NCI-H146 (cell line): ENCODE measurements around the gene IGHMBP2.
"Not testable (repeated sequence)": the region's sequence is repeated elsewhere in the genome, so short reads cannot be mapped to it uniquely, and the experiment has no call there.

Experiments used
- DNase-seq: peaks from one replicate; lab custom pipeline; 2025; lab: John Stamatoyannopoulos, UW

The IGHMBP2 gene

GRCh38 chr11:68961245-68961644 lies 57.6 kb downstream of the IGHMBP2 start:
- no peak for DNase-seq

GRCh38 chr11:68962527-68963250 lies 59.0 kb downstream of the IGHMBP2 start:
- DNase-seq, result no peak

DNA sequence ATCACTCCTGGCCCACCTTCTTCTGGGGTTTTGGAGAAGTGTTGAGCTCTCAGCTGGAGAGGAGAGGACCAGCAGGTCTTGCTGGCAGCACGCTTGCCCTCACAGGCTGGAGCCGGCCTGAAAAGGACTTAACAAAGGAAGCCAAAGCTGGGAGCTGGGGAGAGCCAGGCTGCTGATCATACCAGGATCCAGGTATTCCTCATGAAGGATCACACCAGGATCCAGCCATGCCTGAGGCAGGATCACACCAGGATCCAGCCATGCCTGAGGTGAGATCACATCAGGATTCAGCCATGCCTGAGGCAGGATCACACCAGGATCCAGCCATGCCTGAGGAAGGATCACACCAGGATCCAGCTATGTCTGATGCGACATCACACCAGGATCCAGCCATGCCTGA lies 60.1 kb downstream of the IGHMBP2 start:
- DNase-seq, result no peak

DNA sequence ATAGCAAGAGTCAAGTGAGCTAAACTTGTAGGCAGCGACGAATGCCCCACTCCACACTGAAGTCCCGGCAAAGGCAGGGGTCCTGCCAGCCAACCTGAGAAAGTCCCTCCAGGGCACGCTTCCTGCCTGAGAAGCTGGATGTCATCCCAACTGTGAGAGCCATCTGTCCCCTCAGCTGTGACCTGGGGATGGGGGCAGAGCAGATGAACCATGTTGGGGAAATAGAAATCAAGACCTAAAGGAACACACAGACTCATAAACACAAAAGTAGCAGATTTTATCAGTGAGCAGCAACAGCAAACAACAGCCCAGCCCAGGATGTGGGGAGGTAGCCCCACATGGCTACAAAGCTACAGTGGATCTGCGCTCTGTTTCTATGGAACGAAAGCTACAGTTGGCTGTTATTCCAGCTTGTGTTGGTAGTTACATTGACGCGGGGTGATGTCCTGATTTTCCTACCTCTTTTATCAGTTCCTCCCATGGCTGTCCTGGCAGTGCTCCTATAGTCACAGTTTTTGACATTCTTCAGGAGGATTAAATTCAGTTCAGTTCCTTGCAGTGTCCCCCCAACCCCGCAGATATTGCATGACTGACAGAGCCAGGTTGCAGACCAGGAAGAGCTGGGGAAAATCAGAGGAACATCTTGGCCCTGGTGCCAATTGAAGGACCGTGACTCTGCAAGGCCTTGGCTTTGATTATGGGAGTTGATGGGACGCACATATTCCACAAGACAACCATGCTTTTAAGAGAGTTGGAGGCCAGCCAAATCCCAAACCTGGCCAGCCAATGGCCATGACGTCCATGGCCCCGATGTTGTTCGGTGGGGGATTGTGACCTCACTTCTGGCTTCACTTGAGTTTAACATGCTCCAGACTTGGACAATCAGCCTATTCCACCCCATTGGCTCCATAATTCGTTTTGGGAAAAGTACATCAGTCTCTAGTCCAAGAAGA lies 62.5 kb downstream of the IGHMBP2 start:
- DNase-seq, result no peak

DNA sequence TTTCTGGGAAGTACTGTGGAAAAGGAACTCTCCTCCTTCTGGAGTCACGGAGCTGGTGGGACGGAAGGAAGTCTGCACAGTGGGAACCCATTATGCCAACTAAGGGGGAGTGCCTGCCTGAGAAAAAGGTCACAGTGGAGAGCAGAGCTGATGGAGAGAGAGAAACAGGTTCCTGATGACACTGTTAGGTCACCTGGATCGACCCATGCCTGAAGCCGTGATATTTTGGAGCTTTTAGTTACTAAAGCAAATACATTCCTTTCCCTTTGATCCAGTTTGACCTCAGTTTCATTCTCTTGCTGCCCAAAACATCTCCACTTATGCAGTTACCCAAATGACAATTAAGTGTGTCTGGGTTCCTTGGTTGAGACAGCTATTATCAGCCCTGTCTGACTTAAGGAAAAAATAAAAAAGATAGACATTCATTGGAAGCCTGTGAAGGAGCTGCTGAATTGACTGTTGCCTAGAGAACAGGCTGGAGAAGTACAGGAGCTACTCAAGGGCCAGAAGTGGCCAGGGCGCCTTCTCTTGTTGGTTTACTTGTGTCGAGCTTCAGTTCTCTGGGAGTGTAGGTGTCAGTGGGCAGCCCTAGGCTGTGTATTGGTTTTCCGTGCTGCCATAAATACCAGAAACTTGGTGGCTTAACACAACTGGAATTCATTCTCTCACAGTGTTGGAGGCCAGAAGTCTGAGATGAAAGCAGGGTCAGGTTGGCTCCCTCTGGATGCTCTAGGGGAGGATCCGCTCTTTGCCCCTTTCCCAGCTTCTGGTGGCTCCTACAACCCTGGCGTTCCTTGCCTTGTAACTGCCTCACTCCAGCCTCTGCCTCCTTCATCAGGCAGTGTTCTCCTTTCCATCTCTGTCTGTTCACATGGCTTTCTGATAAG lies 63.4 kb downstream of the IGHMBP2 start:
- DNase-seq, result no peak

- DNase-seq, result no peak
Measured at GRCh38 chr11:68968306-68969250, 64.9 kb downstream of the IGHMBP2 start.

GRCh38 chr11:68969386-68969785 lies 65.7 kb downstream of the IGHMBP2 start:
- no peak for DNase-seq

DNA sequence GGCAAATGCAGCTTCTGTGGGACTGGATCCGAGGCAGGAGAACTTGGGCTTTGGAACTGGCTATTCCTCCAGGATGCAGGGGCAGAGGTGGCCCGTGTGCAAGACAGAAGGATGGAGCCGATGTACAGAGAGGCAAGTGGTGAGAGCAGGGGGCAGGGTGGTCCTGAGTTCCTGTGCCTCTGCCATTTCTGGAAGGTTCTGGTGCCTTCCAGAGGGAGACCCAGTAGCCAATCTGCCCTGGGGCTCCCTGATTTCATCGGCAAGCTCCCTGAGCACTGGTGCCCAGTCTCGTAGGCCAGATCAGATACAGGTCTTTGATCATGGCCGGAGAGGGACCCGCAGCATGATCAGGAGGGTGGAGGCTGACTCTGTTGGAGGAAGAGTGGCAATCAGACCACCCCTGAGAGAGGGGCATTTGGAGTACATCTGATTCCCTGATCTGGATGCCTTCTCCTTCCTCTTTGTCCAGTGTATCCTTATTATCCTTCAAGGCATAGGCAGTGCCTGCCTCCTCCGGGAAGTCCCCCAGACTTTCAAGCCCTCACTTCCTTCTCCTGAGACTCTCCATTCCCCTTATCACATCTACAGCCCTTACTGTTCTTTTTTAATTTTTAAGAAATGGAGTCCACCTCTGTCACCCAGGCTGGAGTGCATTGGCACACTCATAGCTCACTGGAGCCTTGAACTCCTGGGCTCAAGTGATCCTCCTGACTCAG lies 67.4 kb downstream of the IGHMBP2 start:
- no peak for DNase-seq

DNA sequence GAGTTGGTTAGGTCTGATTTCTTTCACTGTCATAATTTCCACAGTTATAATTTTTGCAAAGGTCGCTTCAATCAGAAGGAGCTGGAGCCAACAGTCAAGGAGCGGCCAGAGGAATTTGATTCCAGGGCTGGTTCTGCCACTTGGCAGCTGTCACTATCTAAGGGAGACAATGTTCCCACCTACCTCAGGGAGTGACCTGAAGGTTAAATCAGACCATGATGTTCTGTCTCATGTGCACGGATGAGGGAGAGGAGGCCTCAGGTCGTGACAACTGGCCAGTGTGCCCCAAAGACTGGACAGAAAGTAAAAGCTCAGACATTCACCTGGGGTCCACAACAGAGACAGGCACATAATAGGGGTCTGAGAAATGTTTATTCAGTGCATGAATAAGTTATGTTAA lies 69.5 kb downstream of the IGHMBP2 start:
- no peak for DNase-seq

- not testable (repeated sequence) for DNase-seq
Measured at GRCh38 chr11:68973706-68974105, 70.0 kb downstream of the IGHMBP2 start.

DNA sequence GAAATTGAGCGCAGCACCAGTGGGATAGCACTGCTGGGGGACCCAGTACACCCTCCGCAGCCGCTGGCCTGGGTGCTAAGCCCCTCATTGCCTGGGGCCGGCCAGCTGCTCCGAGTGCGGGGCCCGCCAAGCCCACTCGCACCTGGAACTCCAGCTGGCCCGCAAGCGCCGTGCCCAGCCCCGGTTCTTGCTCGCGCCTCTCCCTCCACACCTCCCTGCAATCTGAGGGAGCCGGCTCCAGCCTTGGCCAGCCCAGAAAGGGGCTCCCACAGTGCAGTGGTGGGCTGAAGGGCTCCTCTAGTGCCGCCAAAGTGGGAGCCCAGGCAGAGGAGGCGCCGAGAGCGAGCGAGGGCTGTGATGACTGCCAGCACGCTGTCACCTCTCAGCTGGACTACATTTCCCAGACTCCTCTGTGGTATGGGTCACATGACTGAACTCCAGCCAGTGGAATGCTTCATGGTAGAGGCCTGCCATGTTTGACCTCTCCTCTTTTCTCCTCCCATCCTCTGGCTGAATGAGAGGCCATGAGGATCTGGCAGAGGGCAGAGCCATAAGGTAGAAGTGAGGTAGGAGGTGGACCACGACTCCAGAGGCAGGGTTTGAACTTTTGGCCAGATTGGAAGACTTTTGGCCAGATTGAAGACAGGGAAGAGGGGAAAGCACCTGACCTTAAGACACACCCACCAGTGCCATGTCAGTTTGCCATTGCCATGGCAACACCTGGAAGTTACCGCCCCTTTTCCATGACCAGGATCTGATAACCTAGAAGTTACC lies 70.9 kb downstream of the IGHMBP2 start:
- DNase-seq, result no peak

DNA sequence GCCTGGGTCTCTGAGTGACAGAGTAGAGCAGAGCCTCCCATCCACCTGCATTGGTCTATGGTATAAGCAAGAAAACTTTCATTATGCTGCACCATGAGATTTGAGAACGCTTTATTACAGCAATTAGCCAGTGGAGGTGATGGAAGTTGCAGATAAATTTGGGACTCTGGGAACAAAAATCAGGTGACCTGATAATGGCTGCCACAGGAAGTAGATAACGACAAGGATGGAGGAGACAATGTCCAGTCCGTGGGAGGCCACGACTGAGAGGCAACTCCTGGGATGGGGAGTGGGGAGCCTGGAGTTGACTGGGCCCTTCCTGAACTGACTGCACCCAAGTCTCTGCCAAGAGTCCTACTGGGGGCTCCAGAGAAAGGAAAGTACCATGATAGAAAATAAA lies 72.4 kb downstream of the IGHMBP2 start:
- no peak for DNase-seq

DNA sequence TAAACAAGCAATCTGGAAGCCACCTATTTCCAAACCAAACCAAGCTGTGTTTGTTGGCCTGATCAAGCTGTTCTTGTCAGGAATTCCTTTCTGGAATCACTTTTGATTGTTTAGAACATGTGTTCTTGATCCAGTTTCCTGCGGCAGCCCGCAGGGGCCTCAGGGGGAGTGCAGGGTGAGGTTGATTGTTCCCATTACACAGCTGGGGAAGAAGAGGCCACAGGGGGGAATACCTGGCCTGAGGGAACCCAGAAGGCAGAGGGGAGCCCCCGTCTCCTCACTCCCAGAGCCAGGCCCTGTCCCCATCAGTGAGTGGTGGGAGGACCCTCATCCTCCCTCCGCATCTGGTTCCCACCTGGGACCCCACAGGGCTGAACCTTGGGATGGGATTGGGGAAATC lies 72.9 kb downstream of the IGHMBP2 start:
- DNase-seq, result no peak

- no peak for DNase-seq
Measured at GRCh38 chr11:68977781-68978625, 74.3 kb downstream of the IGHMBP2 start.

DNA sequence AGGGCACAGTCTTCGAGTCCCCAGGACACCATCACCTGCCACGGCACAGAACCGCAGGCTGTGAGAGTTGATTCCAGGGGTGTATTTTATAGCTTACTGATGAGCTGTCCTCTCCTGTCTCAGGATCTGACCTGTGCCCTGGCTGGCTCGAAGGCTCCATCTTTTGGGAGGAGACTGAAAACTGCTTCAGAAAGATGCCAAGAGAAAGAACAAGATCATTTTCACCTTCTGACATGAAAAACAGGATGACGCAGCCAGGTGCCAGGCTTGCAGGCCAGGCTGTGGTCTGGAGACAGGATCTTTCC lies 74.9 kb downstream of the IGHMBP2 start:
- no peak for DNase-seq

- no peak for DNase-seq
Measured at GRCh38 chr11:68978931-68979594, 75.4 kb downstream of the IGHMBP2 start.

DNA sequence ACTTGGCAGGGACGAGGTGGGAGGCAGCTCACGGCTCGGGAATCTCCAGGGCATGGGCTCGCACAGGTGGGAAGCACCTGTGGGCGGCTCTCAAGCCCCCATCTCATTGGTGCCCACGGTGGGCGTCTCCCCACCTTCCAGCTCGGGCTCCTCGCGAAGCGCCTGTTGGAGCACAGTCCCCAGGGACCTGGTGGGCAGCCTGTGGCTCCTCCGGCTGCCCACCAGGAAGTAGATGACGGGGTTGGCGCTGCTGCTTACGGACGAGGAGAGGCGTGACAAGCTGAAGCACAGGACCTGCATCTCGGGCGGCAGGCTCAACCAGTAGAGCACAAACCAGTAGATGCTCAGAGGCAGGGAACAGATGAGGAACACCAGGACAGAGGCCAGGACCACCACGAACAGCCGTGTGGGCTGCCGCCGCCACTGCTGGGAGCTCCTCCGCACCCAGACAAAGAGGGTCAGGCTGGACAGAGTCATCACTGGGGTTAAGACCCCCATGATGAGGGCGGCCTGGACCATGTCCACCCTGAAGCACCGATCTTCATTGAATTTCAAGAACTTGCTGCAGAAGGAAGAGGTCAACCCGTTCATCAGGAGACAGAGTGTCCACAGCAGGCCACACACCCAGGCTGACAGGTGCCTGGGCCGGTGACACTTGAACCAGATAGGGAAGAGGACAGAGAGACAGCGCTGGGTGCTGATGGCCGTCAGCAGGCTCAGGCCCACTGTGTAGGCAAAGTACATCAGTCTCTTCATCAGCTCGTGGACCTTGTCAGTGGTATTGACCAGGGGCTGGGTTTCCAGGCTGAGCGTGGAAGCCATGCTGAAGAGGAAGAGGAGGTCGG lies 76.5 kb downstream of the IGHMBP2 start:
- no peak for DNase-seq

- DNase-seq, result no peak
Measured at GRCh38 chr11:68980776-68981065, 77.0 kb downstream of the IGHMBP2 start, which contains the start of gene MRGPRD. TSS of gene MRGPRD (minus strand) at chr11:68980986. CDS start at chr11:68980986, 0 bp downstream.
